K562 (cell line): ENCODE measurements around the gene KIT. TPM values are rescaled to one million over a fixed set of nuclear protein-coding genes. Genes with fewer than 3 reads are reported as not detected.
A peak's percentile ranks its signal among the peaks of the same experiment; 100 is the strongest.

Experiments
- ATAC-seq: fragments of 200-7000 bp; cut with Tn5 transposase; 3 replicates; pipeline ENCODE4 v1.9.1; 2020; ENCODE audit warnings: moderate library complexity
- BruUV-seq: library from RNA; stranded (reverse); fragments of 400-500 nt; replicated peaks from 2 replicates; lab custom pipeline; 2021; lab: Mats Ljungman, UMichigan
- CTCF ChIA-PET: fragments of 300-600 bp; formaldehyde crosslinking; extraction: SDS; loops from one replicate; lab custom pipeline; 2021; ENCODE audit warnings: low intra/inter-chr PET ratio; lab: Yijun Ruan, JAX
- POLR2A ChIA-PET: fragments of 300-600, 350-650 bp; sonication (Branson Sonifier 250); formaldehyde crosslinking; extraction: SDS; loops from one replicate; lab custom pipeline; 2021; ENCODE audit warnings: antibody characterized with exemption, inconsistent platforms; lab: Yijun Ruan, JAX
- DNase-seq, 4 experiments: peaks; one replicate each; pipeline versions ENCODE4 v3.0.0 to v3.0.0-alpha.2; 2011 to 2018; ENCODE audit warnings: low spot score in 3 of 4, mixed read lengths in 3 of 4; ENCODE audit errors: extremely low read depth in 1 of 4
- FAIRE-seq: peaks from 2 replicates; lab custom pipeline; 2011; peaks lifted over from hg19 to GRCh38; lab: Jason Lieb, UNC
- H2AFZ ChIP-seq: 2 replicates; pipeline ENCODE4 v1.6.0; 2011; ENCODE audit warnings: low read depth, low read length, control low read depth, inconsistent platforms
- H3K27ac ChIP-seq: fragments of 200-600 bp; 3 replicates; pipeline ENCODE4 v1.8.0; 2011; ENCODE audit warnings: low read depth, mild to moderate bottlenecking, control low read depth, inconsistent platforms, low read length, moderate library complexity, mixed read lengths; ENCODE audit errors: extremely low read depth
- H3K27me3 ChIP-seq, 2 experiments: fragments of 300-600 bp in 1 of 2; 2 replicates in 1 of 2; 3 replicates in 1 of 2; pipeline versions ENCODE4 v1.6.0 to v1.8.0; 2011; ENCODE audit warnings: inconsistent platforms in 2 of 2, low read length in 2 of 2, mild to moderate bottlenecking in 1 of 2, mixed read lengths in 1 of 2, moderate library complexity in 1 of 2; ENCODE audit not compliant: control insufficient read depth in 2 of 2, insufficient read depth in 2 of 2
- H3K36me3 ChIP-seq: fragments of 300-600 bp; 3 replicates; pipeline ENCODE4 v1.8.0; 2011; ENCODE audit warnings: mild to moderate bottlenecking, low read length, inconsistent platforms; ENCODE audit not compliant: control insufficient read depth, insufficient read depth
- H3K4me1 ChIP-seq, 2 experiments: fragments of 200-600 bp in 1 of 2; replicated peaks in 1 of 2; 2 replicates in 1 of 2; 3 replicates in 1 of 2; pipeline versions ENCODE4 v1.5.1 to v1.8.0; 2011; ENCODE audit warnings: inconsistent platforms in 2 of 2, low read length in 2 of 2, mild to moderate bottlenecking in 1 of 2, mixed read lengths in 1 of 2, moderate library complexity in 1 of 2; ENCODE audit not compliant: control insufficient read depth in 2 of 2, insufficient read depth in 2 of 2
- H3K4me2 ChIP-seq: 2 replicates; pipeline ENCODE4 v1.6.1; 2011; ENCODE audit warnings: low read length, control low read depth, inconsistent platforms, mixed read lengths; ENCODE audit not compliant: insufficient read depth
- H3K4me3 ChIP-seq: fragments of 200-600 bp; sonication (generic), shearing (Covaris generic); 2 replicates; pipeline ENCODE4 v1.5.1; 2016; ENCODE audit warnings: control low read depth, inconsistent platforms
- H3K79me2 ChIP-seq: fragments of 200-600 bp; 3 replicates; pipeline ENCODE4 v1.8.0; 2011; ENCODE audit warnings: low read length, inconsistent platforms; ENCODE audit not compliant: control insufficient read depth, insufficient read depth
- H3K9ac ChIP-seq, 2 experiments: 2 replicates each; pipeline versions ENCODE4 v1.6.0 to v1.6.1; 2011; ENCODE audit warnings: low read depth in 2 of 2, low read length in 2 of 2, control low read depth in 1 of 2, inconsistent platforms in 1 of 2, mild to moderate bottlenecking in 1 of 2, mixed read lengths in 1 of 2; ENCODE audit not compliant: insufficient read depth in 1 of 2
- H3K9me1 ChIP-seq: one replicate; pipeline ENCODE4 v1.6.0; 2011; ENCODE audit warnings: inconsistent platforms, mild to moderate bottlenecking, low read length, moderate library complexity; ENCODE audit not compliant: control insufficient read depth, insufficient read depth
- H3K9me3 ChIP-seq: replicated peaks from 2 replicates; pipeline ENCODE4 v1.5.1; 2011; ENCODE audit warnings: low read depth, low read length, inconsistent platforms; ENCODE audit not compliant: control insufficient read depth, insufficient read depth
- H4K20me1 ChIP-seq: replicated peaks from 2 replicates; pipeline ENCODE4 v1.6.1; 2011; ENCODE audit warnings: low read length, inconsistent platforms, mixed read lengths; ENCODE audit not compliant: control insufficient read depth, insufficient read depth
- HDAC2 ChIP-seq: fragments of 450-650 bp; IDR thresholded peaks from 2 replicates; pipeline ENCODE4 v1.6.1; 2016; ENCODE audit warnings: mild to moderate bottlenecking
- WGBS: fragments of 100-300 bp; shearing (Covaris generic); methylation state at CpG from one replicate; pipeline ENCODE4 v1.1.6; 2016; ENCODE audit warnings: low coverage, mixed read lengths; ENCODE audit not compliant: insufficient coverage; ENCODE audit errors: missing lambda C conversion rate; 5-methylcytosine and 5-hydroxymethylcytosine counted together
- in situ Hi-C: fragments of 300-500 bp; cut with MboI; formaldehyde crosslinking; loops from 4 replicates; pipeline ENCODE4 v1.15.0; 2018; ENCODE audit warnings: inconsistent platforms, mixed read lengths
- intact Hi-C: fragments of 100-400 bp; cut with micrococcal nuclease; formaldehyde crosslinking; loops from 2 replicates; pipeline ENCODE4 v1.14.2; 2022
- polyA plus RNA-seq, 8 experiments: library from polyadenylated mRNA; depleted of rRNA in 4 of 8; stranded (reverse) in 5 of 8; unstranded in 3 of 8; fragments of >200 nt; fragmentation: Nextera tagmentation in 2 of 8; fragmentation: Illumina TruSeq in 1 of 8; extraction: Ambion mirVana in 2 of 8; extraction: Trizol in 1 of 8; gene quantifications; 2 replicates each; pipeline versions ENCODE4 v1.2.1 to v1.2.3, GENCODE V29; 2011 to 2014; ENCODE audit warnings: inconsistent platforms in 1 of 8, missing spikeins in 1 of 8
- total RNA-seq, 7 experiments: library from RNA; depleted of rRNA in 6 of 7; stranded (reverse); fragments of >200 nt in 6 of 7; fragmentation: Illumina TruSeq in 2 of 7; extraction: Trizol in 2 of 7; gene quantifications; 2 replicates each; pipeline versions ENCODE4 v1.2.1 to v1.2.3, GENCODE V29; 2011 to 2021; ENCODE audit warnings: low replicate concordance in 1 of 7
- TF ChIP-seq, protein P1 (sequence below): fragments of 250-450 bp; sonication (Bioruptor Pico); IDR thresholded peaks from 2 replicates; pipeline ENCODE4 v1.8.0; 2022; ENCODE audit warnings: inconsistent platforms

Gene KIT
- total and polyA plus RNA-seq, 9 of the 15 experiments (the other 6 are each of a cell fraction or from before 2014, with no cell fraction given): 0.27 to 5.6 (median 0.57) TPM

DNA sequence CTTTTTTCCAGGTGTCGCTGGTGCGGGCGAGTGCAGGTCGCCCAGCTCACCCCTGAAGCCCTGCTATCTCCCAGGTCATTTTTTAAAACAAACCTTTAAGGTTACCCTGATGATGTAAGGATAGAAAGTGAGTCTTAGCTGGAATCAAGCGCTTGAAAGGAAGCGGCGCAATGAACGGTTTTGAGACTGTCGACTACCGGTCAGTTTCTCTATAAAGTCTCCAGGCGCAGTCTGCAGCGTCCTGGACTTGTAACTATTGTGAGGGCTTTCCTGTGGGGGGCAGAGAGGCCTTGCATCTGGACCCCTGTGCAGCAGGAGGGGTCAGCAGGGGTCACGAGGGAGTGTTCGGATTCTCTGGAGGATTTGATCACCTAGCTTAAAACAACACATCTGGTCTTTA is 1.6 kb downstream of the KIT start:
- H3K36me3 ChIP-seq: no peaks in the 10 kb centered on the region
- H3K79me2 ChIP-seq: no peaks in the 10 kb centered on the region
- H3K4me1 ChIP-seq: peaks cover 5 to 23% of the 10 kb centered on the region in 2 experiments; a peak in 3 of 5 replicates
- ChIA-PET POLR2A (interaction anchor here (0.6 to 0.8 kb wide), 3 partner anchors 19 to 1195 kb away, joined by 3 read pairs; no protein-coding TSS in a partner anchor), CTCF (interaction anchor here (0.7 kb wide), 1 partner anchor 343 kb away, joined by 3 read pairs; no protein-coding TSS in a partner anchor)
- TF ChIP-seq HDAC2: no peak
- TF ChIP-seq, protein P1, sequence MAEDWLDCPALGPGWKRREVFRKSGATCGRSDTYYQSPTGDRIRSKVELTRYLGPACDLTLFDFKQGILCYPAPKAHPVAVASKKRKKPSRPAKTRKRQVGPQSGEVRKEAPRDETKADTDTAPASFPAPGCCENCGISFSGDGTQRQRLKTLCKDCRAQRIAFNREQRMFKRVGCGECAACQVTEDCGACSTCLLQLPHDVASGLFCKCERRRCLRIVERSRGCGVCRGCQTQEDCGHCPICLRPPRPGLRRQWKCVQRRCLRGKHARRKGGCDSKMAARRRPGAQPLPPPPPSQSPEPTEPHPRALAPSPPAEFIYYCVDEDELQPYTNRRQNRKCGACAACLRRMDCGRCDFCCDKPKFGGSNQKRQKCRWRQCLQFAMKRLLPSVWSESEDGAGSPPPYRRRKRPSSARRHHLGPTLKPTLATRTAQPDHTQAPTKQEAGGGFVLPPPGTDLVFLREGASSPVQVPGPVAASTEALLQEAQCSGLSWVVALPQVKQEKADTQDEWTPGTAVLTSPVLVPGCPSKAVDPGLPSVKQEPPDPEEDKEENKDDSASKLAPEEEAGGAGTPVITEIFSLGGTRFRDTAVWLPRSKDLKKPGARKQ (CRISPR knock-in tag): 0 out of 2 replicates have a peak, but pooled peaks have one; percentile 43
- H3K27me3 ChIP-seq: peaks cover 0 to 21% of the 10 kb centered on the region in 2 experiments; a peak in 4 of 5 replicates
- H3K9me3 ChIP-seq: no peaks in the 10 kb centered on the region
- H3K4me3 ChIP-seq: peak overlapping the region; percentile 52
- H3K4me2 ChIP-seq: peak overlapping the region; percentile 77
- peak overlapping the region; percentile 90 for H2AFZ ChIP-seq
- WGBS: 3% methylated on average over 13 of the region's 14 CpGs
- DNase-seq: peak in 2 of 4 experiments; percentile 16 to 32
- no peaks in the 10 kb centered on the region for H3K9me1 ChIP-seq
- intact Hi-C loops: loop anchor here (5.0 kb wide), 3 partner anchors 72 to 122 kb away; no protein-coding TSS in a partner anchor
- H3K9ac ChIP-seq: peak overlapping the region; percentile 32 to 92; a peak in 3 of 4 replicates
- H4K20me1 ChIP-seq: no peaks in the 10 kb centered on the region
- peak; percentile 42 for ATAC-seq
- peak; percentile 55 for FAIRE-seq
- no TSS peak for BruUV-seq
- no peak overlapping the region for H3K27ac ChIP-seq
- in situ Hi-C loops: no loop called here
